Ishikawa (cell line): ENCODE data around the gene FBLN5.
A peak's percentile ranks its signal among the peaks of the same experiment; 100 is the strongest.

Source experiments
- CEBPB ChIP-seq: IDR thresholded peaks from 2 replicates; pipeline ENCODE4 v1.6.1; 2012
- CREB1 ChIP-seq: IDR thresholded peaks from 2 replicates; pipeline ENCODE4 v1.6.1; 2012; ENCODE audit warnings: low read depth
- EGR1 ChIP-seq: IDR thresholded peaks from 2 replicates; pipeline ENCODE4 v1.6.1; 2012
- EP300 ChIP-seq: IDR thresholded peaks from 2 replicates; pipeline ENCODE4 v1.6.1; 2012; ENCODE audit warnings: borderline replicate concordance
- FOXM1 ChIP-seq: IDR thresholded peaks from 2 replicates; pipeline ENCODE4 v1.6.1; 2012; ENCODE audit warnings: low read depth, borderline replicate concordance
- NFIC ChIP-seq: IDR thresholded peaks from 2 replicates; pipeline ENCODE4 v1.6.1; 2012
- RAD21 ChIP-seq: IDR thresholded peaks from 2 replicates; pipeline ENCODE4 v1.6.1; 2012; ENCODE audit warnings: low read depth
- TAF1 ChIP-seq: IDR thresholded peaks from 2 replicates; pipeline ENCODE4 v1.6.1; 2012; ENCODE audit warnings: low read depth, mild to moderate bottlenecking
- TCF12 ChIP-seq: IDR thresholded peaks from 2 replicates; pipeline ENCODE4 v1.6.1; 2012; ENCODE audit warnings: low read depth
- TEAD4 ChIP-seq: IDR thresholded peaks from 2 replicates; pipeline ENCODE4 v1.6.1; 2012
- YY1 ChIP-seq: IDR thresholded peaks from 2 replicates; pipeline ENCODE4 v1.6.1; 2012; ENCODE audit warnings: low read depth
- ZBTB7A ChIP-seq: IDR thresholded peaks from 2 replicates; pipeline ENCODE4 v1.6.1; 2012; ENCODE audit warnings: low read depth
- TF ChIP-seq, protein P1 (sequence below): IDR thresholded peaks from 2 replicates; pipeline ENCODE4 v1.6.1; 2012
- TF ChIP-seq, protein P2 (sequence below): IDR thresholded peaks from 2 replicates; pipeline ENCODE4 v1.6.1; 2012; ENCODE audit warnings: low read depth, mild to moderate bottlenecking
- TF ChIP-seq, protein P3 (sequence below): IDR thresholded peaks from 2 replicates; pipeline ENCODE4 v1.6.1; 2012

The FBLN5 gene

DNA sequence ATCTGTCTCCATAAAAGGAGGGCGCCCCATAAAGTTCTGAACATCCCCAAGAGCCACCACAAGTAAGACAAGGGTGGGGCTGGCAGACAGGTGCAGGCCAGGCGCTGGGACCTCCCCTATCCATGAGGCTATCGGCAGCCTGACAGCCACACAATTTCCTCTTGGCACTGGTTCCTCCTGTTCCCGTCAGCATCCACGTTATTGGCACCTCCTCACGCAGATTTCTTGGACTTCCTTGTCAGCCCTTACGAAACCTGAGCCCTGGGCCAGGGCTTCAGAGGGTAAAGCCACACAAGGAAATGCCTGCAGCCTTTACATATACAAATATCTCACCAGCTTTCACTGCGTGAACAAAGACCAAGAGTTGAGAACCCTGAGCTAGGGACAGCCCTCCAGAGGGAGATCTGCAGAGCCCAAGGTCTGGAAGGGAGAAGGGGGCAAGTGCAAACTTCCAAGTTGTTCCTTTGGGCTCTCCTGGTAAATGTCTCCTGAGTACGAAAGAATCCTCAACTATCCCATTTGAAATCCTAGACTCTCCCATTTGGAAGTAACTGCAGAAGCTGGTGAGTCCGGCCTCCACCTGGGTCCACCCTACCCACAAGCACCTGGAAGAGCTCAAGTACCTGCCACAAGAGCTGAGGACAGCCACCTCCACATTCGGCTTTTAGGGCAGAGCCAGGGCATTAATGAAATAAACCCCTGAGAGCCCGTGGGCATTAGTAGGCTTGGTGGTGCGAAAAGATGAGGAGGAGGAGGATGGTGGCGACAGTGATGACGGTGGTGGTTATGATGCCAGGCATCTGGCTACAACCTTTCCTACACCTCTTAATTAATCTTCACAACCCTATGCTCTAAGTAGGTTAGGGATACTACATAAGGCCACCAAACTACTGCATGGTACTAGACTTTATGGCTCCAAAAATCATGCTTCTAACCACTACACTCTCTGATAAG, 74.7 kb downstream of the FBLN5 start:
- peak; percentile 70 for TF ChIP-seq NFIC
- TF ChIP-seq TCF12 = no peak

DNA sequence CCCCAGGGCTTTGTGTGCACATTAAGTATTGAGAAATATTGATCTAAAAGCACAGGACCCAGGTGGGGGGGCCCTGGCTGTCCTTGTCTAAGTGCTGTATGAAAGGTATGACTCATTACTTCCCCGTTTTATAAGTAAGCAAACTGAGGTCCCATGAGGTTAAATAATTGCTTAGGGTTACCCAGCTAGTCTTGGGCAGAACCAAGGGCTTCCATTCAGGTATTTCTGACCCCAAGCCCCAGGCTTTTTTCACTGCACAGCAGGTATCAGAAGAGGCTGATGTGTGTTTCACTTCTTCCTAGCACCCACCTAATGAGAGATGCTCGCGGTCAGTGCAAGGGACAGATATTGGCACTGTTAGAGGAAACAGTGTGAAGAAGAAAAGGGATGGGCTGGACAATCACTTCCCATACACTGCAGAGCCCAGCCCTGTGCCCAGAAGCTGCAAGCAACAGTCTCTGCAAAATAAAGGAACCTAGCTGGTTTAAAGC, 75.4 kb downstream of the FBLN5 start:
- TF ChIP-seq, protein P1, sequence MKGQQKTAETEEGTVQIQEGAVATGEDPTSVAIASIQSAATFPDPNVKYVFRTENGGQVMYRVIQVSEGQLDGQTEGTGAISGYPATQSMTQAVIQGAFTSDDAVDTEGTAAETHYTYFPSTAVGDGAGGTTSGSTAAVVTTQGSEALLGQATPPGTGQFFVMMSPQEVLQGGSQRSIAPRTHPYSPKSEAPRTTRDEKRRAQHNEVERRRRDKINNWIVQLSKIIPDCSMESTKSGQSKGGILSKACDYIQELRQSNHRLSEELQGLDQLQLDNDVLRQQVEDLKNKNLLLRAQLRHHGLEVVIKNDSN = no peak
- TF ChIP-seq CREB1 (no peak), NFIC (no peak), FOXM1 (no peak), EGR1 (no peak), EP300 (no peak), YY1 (no peak), ZBTB7A (no peak), RAD21 (no peak), TEAD4 (no peak), CEBPB (no peak), TCF12 (no peak), TAF1 (no peak)
- TF ChIP-seq, protein P2, sequence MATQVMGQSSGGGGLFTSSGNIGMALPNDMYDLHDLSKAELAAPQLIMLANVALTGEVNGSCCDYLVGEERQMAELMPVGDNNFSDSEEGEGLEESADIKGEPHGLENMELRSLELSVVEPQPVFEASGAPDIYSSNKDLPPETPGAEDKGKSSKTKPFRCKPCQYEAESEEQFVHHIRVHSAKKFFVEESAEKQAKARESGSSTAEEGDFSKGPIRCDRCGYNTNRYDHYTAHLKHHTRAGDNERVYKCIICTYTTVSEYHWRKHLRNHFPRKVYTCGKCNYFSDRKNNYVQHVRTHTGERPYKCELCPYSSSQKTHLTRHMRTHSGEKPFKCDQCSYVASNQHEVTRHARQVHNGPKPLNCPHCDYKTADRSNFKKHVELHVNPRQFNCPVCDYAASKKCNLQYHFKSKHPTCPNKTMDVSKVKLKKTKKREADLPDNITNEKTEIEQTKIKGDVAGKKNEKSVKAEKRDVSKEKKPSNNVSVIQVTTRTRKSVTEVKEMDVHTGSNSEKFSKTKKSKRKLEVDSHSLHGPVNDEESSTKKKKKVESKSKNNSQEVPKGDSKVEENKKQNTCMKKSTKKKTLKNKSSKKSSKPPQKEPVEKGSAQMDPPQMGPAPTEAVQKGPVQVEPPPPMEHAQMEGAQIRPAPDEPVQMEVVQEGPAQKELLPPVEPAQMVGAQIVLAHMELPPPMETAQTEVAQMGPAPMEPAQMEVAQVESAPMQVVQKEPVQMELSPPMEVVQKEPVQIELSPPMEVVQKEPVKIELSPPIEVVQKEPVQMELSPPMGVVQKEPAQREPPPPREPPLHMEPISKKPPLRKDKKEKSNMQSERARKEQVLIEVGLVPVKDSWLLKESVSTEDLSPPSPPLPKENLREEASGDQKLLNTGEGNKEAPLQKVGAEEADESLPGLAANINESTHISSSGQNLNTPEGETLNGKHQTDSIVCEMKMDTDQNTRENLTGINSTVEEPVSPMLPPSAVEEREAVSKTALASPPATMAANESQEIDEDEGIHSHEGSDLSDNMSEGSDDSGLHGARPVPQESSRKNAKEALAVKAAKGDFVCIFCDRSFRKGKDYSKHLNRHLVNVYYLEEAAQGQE = no peak
- TF ChIP-seq, protein P3, sequence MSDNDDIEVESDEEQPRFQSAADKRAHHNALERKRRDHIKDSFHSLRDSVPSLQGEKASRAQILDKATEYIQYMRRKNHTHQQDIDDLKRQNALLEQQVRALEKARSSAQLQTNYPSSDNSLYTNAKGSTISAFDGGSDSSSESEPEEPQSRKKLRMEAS = no peak

DNA sequence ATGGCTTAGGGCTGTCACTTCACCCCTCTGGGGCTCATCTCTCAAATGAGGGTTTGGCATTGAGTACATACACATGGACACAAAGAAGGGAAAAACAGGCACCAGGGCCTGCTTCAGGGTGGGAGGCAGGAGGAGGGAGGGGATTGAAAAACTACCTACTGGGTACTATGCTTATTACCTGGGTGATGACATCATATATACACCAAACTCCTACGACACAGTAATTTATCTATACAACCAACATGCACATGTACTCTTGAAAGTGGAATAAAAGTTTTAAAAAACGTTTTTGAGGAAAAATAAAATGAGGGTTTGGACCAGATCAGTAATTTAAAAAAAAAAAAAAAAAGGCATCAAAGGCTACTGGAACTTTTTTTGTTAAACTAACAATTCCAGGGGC, 76.6 kb downstream of the FBLN5 start:
- no peak for TF ChIP-seq YY1
- TF ChIP-seq, protein P3 = no peak
- TF ChIP-seq, protein P1 = no peak
- TF ChIP-seq ZBTB7A = no peak
- TF ChIP-seq CREB1 = no peak
- no peak for TF ChIP-seq EP300
- TF ChIP-seq TAF1 = no peak
- TF ChIP-seq NFIC = no peak
- no peak for TF ChIP-seq CEBPB
- no peak for TF ChIP-seq TCF12
- TF ChIP-seq, protein P2 = no peak
- no peak for TF ChIP-seq FOXM1
- no peak for TF ChIP-seq RAD21
- no peak for TF ChIP-seq EGR1
- no peak for TF ChIP-seq TEAD4

DNA sequence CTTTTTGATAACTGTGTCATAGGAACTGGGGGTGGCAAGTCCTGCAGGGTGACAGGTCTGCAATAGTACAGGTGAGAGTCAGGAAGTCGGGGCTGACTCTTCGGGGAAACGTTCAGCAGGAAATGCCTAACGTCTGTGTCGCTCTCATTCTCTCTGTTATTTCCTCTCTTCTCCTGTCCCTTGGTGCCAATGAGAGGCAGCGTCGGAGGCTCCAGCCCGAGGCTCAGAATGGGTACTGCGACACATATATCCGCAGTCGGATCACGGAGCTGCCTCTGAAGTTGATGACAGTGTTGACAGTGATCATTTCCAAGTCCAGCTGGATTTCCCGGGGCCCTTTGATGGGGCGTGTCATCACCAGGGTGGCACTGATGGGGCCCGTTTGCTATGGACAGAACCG, 77.5 kb downstream of the FBLN5 start:
- TF ChIP-seq, protein P1 = no peak
- TF ChIP-seq, protein P2 = no peak
- no peak for TF ChIP-seq TEAD4
- TF ChIP-seq NFIC = no peak
